ENCODE measurements around the gene NKX6-2. TPM values are rescaled to one million over a fixed set of nuclear protein-coding genes. Genes with fewer than 3 reads are reported as not detected.

The NKX6-2 gene
- total RNA-seq, 1 donor from 2014 or later, result not detected

DNA sequence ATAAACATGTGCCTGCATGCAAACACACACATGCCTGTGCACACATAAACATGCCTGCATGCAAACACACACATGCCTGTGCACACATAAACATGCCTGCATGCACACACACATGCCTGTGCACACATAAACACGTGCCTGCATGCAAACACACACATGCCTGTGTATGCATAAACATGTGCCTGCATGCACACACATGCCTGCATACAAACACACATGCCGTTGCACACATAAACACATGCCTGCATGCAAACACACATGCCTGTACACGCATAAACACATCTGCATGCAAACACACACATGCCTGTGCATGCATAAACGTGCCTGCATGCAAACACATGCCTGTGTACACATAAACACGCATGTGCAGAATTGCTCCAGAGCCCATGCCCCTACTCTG lies 22.4 kb downstream of the NKX6-2 start:
- Histone ChIP-seq H3K27me3 (no peaks in the 10 kb centered on the region), H3K36me3 (no peaks in the 10 kb centered on the region), H3K4me3 (no peak overlapping the region), H3K4me1 (no peaks in the 10 kb centered on the region), H3K27ac (no peak overlapping the region), H3F3A (ENCODE audit: low read depth) (peaks cover 7% of the 10 kb centered on the region), H3K79me2 (ENCODE audit: low read depth) (no peaks in the 10 kb centered on the region), H4K20me1 (ENCODE audit: low read depth) (no peaks in the 10 kb centered on the region), H3K4me2 (no peak overlapping the region), H3K9ac (no peak overlapping the region), H3K9me3 (ENCODE audit: low read depth) (no peaks in the 10 kb centered on the region), H2AFZ (replicated peaks) (no peak overlapping the region)
- no peak overlapping the region for H3K4me3 Mint-ChIP-seq
- peaks cover 7% of the 10 kb centered on the region for H3K4me1 Mint-ChIP-seq
- H3K9me3 Mint-ChIP-seq, result peaks cover 10% of the 10 kb centered on the region
- H3K27me3 Mint-ChIP-seq (ENCODE audit: insufficient read depth, low read depth), result peaks cover 16% of the 10 kb centered on the region
- H3K36me3 Mint-ChIP-seq, result peaks cover 21% of the 10 kb centered on the region
- TF ChIP-seq, protein P1, sequence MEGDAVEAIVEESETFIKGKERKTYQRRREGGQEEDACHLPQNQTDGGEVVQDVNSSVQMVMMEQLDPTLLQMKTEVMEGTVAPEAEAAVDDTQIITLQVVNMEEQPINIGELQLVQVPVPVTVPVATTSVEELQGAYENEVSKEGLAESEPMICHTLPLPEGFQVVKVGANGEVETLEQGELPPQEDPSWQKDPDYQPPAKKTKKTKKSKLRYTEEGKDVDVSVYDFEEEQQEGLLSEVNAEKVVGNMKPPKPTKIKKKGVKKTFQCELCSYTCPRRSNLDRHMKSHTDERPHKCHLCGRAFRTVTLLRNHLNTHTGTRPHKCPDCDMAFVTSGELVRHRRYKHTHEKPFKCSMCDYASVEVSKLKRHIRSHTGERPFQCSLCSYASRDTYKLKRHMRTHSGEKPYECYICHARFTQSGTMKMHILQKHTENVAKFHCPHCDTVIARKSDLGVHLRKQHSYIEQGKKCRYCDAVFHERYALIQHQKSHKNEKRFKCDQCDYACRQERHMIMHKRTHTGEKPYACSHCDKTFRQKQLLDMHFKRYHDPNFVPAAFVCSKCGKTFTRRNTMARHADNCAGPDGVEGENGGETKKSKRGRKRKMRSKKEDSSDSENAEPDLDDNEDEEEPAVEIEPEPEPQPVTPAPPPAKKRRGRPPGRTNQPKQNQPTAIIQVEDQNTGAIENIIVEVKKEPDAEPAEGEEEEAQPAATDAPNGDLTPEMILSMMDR (IDR thresholded peaks at IDR 0.05), result no peak
- TF ChIP-seq EZH2phosphoT487 (IDR thresholded peaks at IDR 0.05), result no peak
- no peak for TF ChIP-seq EZH2 (IDR thresholded peaks at IDR 0.05)
- DNase-seq (ENCODE audit: low spot score), result no peak
- no peak overlapping the region for H3K27ac Mint-ChIP-seq

DNA sequence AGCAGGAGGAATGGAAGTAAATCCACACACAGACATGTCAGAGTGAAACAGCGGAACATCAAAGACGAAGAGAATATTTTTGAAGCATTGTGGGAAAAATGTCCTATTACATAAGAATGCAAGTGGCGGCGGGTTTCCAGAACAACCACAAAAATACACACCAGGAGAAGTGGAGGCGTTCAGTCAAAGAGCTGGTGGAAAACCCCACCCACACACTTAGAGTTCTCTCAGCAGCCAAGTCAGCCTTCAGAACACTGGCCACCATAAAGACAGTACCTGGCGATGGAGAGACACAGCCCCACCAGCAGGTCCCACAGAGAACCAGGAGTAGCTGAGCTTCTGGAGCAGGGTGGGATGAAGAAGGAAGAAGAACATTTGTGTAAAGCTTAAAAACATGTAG lies 23.7 kb downstream of the NKX6-2 start:
- peaks cover 23% of the 10 kb centered on the region for H3K36me3 Mint-ChIP-seq
- TF ChIP-seq, protein P1 (IDR thresholded peaks at IDR 0.05), result no peak
- TF ChIP-seq EZH2phosphoT487 (IDR thresholded peaks at IDR 0.05), result no peak
- no peak for TF ChIP-seq EZH2 (IDR thresholded peaks at IDR 0.05)
- Histone ChIP-seq H3K27me3 (no peaks in the 10 kb centered on the region), H4K20me1 (ENCODE audit: low read depth) (no peaks in the 10 kb centered on the region), H3K4me2 (no peak overlapping the region), H3K79me2 (ENCODE audit: low read depth) (no peaks in the 10 kb centered on the region), H3K4me3 (no peak overlapping the region), H3K36me3 (no peaks in the 10 kb centered on the region), H3F3A (ENCODE audit: low read depth) (peaks cover 7% of the 10 kb centered on the region), H3K9me3 (ENCODE audit: low read depth) (no peaks in the 10 kb centered on the region), H3K4me1 (no peaks in the 10 kb centered on the region), H3K9ac (no peak overlapping the region), H2AFZ (replicated peaks) (no peak overlapping the region), H3K27ac (no peak overlapping the region)
- peaks cover 10% of the 10 kb centered on the region for H3K9me3 Mint-ChIP-seq
- no peak overlapping the region for H3K4me3 Mint-ChIP-seq
- no peak overlapping the region for H3K27ac Mint-ChIP-seq
- H3K27me3 Mint-ChIP-seq (ENCODE audit: insufficient read depth, low read depth), result peaks cover 15% of the 10 kb centered on the region
- no peak for DNase-seq (ENCODE audit: low spot score)
- H3K4me1 Mint-ChIP-seq, result peaks cover 7% of the 10 kb centered on the region

DNA sequence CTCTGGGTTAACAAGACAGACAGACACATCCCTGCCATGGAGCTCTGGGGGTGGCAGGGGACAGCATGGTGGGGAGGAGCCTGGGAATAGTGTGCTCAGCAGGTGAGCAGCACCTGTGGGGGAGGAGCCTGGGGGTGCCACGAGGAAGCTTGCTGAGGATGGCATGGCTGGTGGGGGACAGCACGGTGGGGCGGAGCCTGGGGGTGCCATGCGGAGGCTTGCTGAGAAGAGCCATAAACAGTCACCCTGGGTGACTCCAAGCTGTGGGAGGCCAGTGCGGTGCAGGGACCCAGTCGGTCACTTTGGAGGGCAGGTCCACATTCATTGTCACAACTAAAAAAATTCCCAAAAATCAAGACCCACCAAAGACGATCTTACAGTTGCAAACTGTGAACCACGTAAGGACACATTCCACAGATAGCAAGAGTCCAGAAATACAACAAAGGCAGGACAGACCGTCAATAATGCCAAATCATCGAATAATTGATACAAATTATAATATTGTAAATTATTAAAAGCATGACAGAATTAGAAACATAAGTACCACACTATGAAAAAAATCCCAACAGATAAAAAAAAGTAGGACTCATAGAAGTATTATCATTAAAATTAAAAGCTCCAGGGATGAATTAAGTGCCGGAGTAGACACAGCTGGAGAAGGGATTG lies 24.4 kb downstream of the NKX6-2 start:
- no peak overlapping the region for H2AFZ ChIP-seq (replicated peaks)
- Mint-ChIP-seq H3K4me1 (peaks cover 6% of the 10 kb centered on the region), H3K27ac (no peak overlapping the region), H3K4me3 (no peak overlapping the region), H3K9me3 (peaks cover 9% of the 10 kb centered on the region), H3K36me3 (peaks cover 26% of the 10 kb centered on the region), H3K27me3 (ENCODE audit: insufficient read depth, low read depth) (peaks cover 13% of the 10 kb centered on the region)
- TF ChIP-seq, protein P1 (IDR thresholded peaks at IDR 0.05), result no peak
- TF ChIP-seq EZH2phosphoT487 (IDR thresholded peaks at IDR 0.05) (no peak), EZH2 (IDR thresholded peaks at IDR 0.05) (no peak)
- H3K27me3 ChIP-seq, result no peaks in the 10 kb centered on the region
- no peak overlapping the region for H3K4me3 ChIP-seq
- H3K79me2 ChIP-seq (ENCODE audit: low read depth), result no peaks in the 10 kb centered on the region
- peaks cover 7% of the 10 kb centered on the region for H3F3A ChIP-seq (ENCODE audit: low read depth)
- H3K4me1 ChIP-seq, result no peaks in the 10 kb centered on the region
- no peaks in the 10 kb centered on the region for H4K20me1 ChIP-seq (ENCODE audit: low read depth)
- no peak for DNase-seq (ENCODE audit: low spot score)
- H3K27ac ChIP-seq, result no peak overlapping the region
- no peaks in the 10 kb centered on the region for H3K9me3 ChIP-seq (ENCODE audit: low read depth)
- H3K9ac ChIP-seq, result no peak overlapping the region
- no peak overlapping the region for H3K4me2 ChIP-seq
- H3K36me3 ChIP-seq, result no peaks in the 10 kb centered on the region

Measured in neural progenitor cell (in vitro differentiated cells).